Activated naive CD4-positive, alpha-beta T cell treated with Interleukin-2 at 50 U/mL for 16 hours (primary cell): ENCODE measurements around the gene UQCRC1.

Experiments
- DNase-seq: peaks from one replicate; pipeline ENCODE4 v3.0.0-alpha.2; 2020

UQCRC1 gene

DNA sequence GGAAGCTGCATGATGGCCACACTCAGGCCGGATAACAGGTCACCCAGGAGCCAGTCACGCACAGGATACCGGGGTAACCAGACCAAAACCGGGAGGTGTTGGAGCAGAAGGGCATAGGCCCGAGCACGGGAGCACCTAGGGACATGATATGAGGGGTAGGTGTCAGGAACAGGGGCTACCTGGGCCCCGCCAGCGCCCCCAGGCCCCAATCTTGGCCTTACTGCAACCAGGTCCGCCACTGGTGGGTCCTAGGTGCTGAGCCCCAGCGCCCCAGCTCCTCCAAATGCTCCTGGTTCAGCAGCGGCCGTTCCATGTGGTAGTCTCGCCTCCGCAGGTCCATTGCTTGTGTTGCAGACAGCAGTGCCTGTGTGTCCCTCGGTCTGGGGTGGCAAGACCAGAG is 23.8 kb upstream of the UQCRC1 start:
- no peak for DNase-seq

DNA sequence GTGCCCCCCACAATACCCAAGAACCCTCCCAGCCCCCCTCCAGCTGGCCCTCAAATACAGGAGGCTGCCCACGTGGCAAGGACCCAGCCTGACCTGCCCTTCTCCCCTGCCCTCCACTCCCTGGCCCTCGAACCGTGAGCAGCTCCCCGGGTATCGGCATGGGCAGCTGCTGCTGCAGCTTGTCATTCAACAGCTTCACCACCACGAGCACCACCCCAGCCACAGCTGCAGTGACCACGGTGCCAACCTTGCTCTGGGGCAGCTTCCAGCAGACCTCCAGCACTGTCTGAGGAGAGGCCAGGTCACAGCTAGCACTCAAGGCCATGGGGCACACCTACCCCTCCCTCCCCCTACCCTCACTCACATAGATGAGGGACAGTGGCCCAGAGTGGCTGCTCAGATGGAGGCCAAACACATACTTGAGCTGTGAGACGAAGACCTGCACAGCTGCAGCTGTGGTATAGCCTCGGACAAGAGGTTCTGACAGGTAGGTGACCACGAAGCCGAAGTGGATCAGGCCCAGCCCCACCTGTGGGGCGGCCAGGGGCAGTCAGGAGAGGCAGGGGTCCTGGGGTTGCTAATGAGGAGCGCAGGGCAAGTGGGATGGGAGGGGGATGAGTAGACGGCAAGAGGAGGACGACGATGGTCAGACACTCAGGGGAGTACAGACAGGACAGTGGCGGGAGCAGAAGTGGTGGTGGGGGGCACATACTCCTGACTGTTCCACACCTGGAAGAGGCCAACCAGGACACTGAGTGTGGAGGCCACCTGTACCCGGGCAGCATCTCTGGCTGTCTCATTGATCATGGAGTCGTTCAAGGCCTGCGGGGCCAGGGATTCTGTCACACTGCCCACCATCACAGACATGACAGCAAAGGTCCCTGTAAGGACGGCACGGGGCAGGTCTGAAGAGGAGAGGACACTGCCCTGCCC is 22.3 kb upstream of the UQCRC1 start:
- no peak for DNase-seq

DNA sequence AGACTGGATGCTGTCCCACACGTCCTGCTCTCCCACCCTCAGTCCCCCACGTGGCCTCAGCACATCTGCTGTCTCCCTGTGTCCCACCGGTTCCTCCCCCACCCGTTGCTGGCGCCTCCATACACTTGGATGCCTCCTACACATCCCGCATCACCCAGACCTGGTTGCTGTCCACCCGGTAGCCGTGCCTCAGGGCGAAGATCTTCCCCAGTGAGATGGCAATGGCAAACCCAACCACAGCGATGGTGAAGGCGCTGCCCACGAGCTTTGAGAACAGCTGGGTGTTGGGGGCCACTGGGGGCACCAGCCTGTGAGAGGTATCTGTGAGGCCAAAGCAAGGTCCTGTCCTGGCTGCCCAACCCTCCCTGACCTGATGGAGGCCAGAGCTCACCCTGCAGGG is 21.4 kb upstream of the UQCRC1 start:
- no peak for DNase-seq

DNA sequence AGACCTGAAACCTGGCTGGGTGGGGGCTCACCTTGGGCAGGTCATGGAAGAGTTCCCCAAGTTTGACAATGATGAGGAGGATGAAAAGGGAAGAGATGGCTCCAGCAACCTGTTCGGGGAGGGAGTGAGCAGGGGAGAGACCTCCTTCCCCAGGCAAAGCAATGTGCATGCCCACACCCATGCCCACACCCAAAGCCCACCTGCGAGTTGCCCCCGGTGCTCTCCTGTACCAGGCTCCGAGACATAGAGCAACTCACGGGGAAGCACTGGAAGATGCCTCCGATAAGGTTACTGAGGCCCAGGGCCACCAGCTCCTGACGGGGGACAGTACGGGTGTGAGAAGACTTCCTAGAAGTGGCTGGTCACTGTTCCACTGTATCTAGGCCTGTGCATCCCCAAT is 21.0 kb upstream of the UQCRC1 start:
- DNase-seq: no peak

DNA sequence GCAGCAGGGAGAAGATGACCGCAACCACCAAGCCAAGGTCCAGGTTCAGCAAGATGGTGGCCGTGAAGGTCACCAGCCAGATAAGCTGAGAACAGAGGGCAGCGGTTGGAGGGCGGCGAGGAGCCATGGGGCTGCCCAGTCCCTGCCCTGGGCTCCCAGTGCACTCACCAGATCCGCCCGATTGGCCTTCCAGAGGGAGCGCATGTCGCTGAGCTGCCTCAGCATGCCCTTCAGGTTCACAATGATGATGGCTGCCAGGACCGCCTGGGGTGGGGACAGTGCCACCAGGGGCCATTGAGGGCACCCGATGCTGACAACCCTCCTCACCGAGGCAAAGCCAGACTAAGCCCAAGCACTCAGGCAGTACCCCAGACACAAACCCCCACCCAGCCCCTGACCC is 20.4 kb upstream of the UQCRC1 start:
- DNase-seq: no peak

DNA sequence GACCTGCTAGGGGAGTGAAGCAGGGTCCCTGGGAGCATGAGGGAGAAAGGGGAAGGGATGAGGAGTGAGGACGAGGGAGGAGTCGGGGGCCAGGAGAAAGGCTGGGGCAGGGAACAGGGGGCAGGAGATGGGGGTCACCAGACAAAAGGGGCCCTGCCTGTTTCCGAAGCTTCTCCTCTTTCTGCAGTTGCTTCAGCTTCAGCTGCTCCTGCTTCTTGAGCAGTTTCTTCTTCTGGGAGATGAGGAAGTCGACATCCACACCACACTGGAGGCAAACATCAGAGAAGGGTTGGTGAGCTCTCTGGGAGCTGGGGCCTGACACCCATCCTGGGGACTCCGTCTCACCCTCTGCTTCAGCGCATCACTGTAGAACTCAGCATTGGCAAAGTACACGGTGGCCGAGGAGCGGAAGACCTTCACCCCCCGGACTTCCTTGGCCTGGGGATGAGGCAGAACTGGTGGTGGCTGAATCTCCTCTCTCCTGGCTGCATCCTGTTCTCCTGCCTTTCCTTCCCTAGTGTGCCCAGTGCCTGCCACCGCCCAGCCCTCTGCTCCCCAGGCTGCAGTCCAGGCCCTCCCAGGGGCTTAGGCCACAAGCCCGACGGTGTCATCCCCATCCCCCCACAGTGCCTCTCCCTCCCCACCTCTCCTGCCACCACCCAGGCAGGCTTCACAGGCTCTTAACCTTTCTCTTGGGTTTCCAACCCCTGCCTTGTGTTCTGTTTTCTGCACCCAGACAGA is 19.0 kb upstream of the UQCRC1 start:
- no peak for DNase-seq

DNA sequence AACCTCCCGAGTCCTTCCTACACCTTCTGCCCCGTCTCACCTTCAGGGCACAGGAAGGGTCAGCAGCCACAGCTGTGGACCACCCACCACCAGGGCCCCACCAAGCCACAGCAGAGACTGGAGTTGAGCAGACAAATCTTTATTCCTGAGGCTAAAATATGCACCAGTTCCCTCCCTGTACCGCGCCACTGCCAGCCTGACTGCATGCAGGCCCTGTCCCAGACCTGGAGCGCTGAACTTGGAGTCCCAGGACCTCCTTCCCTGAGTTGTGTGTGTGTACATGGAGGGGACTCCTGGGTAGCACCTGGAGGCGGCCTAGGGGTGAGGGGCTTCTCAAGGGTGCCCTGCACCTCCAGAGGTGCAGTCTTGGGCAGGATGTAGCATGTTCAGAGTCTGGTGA is 16.2 kb upstream of the UQCRC1 start:
- DNase-seq: no peak

DNA sequence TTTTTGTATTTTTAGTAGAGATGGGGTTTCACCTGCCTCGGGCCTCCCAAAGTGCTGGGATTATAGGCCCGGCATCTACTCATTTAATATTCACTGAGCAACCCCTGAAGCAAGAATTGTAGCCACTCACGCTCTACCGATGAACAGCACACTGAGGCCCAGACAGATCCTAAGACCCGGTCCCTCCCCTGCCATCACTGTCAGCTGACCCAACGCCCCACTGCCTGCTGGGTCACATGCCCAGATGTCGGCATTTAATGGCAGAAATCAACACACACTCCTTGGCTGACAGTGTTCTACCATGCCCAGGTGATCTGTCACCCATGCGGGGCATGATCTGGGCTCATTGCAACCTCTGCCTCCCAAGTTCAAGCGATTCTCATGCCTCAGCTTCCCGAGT is 15.3 kb upstream of the UQCRC1 start:
- DNase-seq: no peak

DNA sequence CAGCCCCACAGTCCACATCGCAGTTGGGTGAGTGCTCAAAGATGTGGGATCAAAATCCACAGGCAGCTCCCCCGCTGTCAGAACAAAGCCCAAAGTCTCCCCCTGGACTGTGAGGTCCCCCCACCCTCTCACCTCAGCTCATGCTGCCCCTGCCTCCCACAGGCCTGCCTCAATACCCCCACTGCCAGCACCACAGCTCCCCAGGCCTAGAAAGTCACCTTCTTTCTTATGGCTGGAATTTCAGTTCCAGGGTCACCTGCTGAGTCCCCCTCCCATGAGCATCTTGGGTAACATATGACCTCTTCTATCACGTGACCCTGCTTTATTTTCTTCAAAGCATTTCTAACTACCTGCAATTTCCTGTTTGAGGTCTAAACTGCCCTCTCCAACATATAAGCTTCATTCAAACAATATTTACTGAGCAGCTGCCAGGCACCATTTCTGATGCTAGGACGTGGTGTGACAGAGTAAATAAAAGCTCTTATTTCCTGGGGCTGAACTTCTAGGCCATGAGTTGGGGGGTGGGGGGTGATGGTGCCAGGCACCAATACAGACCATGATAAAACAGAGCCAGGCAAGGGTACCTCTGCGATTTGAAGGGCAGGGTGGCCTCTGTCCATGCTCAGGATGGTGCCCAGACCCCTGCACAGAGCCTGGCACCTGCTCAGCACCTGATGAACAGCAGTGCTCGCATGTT is 14.6 kb upstream of the UQCRC1 start:
- DNase-seq: no peak

DNA sequence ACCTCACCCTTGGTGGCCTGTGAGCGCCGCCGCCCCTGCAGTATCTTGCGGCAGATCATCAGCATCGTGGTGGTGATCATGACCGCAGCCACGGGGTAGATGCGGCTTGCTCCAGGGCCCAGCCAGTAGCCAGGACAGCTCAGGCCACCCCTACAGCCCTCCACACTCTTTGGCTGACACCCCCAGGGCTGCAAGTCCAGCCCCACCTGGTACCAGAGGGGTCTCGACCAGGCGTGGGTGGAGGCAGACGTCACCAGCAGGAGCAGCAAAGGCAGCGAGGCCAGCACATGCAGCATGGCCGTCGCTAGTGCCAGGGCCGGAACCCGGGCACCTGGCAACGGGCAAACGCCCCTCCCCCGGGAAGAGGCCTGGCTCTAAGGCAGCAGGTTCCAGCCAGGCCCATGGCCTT is 12.0 kb upstream of the UQCRC1 start, which contains the start of gene TMEM89:
TMEM89 (minus strand) TSS at position 309 of the 409 bp plus-strand sequence; CDS start at position 296, 13 bp downstream.
- no peak for DNase-seq

DNA sequence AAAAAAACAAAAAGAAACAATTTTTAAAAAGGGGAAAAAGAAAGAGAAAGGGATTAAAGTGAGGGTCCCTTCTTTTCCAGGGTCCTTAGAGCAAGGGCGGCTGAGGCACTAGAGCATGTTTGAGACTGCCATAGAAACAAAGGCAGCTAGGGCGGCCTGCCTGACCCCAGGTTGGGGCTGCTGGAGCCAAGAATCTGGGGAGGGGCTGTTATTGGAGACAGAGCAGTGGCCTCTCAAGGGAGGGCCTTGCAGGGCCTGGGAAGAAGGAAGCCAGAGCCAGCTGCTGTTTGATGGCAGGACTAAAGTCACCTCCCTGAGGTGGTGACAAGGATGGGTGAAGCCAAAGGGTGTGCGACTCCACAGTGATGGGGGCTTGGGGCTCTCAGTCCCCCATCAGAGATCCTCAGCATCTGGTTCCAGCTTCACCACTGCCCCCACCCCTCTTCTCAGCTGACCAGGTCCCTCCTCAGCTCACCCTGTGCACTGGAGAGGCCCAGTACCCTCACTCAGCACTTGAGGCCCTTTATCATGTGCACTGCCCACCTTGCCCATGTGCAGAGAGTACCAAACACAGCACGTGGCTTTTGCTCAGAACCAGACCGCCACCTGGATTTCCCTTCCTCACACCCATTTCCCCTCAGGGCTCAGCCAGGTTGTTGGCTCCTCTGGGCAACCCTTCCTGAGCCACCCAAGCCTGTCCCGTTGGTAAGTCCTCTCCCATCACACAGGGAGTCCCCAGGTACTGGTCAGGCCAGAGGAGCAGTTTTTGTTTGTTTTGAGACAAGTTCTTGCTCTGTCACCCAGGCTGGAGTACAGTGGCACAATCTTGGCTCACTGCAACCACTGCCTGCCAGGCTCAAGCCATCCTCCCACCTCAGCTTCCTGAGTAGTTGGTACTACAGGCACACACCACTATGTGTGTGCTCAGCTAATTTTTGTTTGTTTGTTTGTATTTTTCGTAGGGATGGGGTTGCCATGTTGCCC is 10.4 kb upstream of the UQCRC1 start:
- DNase-seq: no peak

DNA sequence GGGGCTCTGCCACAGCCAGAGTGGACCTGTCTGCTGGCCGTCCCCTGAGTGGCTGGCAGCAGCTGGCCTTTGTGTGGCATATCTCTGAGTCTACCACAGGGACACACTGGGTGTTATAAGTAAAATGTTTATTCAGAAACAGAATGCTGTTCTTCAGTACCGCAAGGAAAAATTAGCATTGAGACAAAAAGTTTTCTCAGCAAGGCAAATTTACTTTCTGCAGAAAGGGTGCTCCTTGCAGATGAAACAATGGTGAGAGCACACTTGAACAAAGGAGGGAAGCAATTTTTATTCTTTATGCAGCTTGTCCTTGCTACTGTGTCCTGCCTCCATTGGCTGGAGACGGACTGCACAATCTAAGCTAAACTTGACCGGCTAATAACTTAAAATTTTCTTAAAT is 8.1 kb upstream of the UQCRC1 start:
- DNase-seq: no peak

DNA sequence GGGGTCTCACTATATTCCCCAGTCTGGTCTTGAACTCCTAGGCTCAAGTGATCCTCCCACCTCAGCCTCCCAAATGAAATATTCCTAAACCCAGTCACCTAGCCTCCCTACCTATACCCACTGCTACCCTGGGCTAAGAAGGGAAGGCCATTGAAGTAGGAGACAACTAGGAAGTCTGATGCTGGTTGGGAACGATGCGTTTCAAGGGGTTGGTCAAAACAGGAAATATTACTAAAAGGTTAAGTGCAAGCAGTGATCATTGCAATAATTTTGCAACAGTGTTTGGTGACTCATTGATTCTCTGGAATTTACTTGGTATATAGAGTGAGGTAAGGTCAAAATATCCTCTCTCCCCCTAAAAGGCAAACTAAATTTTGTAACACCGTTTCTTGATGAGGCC is 4.6 kb upstream of the UQCRC1 start:
- no peak for DNase-seq

DNA sequence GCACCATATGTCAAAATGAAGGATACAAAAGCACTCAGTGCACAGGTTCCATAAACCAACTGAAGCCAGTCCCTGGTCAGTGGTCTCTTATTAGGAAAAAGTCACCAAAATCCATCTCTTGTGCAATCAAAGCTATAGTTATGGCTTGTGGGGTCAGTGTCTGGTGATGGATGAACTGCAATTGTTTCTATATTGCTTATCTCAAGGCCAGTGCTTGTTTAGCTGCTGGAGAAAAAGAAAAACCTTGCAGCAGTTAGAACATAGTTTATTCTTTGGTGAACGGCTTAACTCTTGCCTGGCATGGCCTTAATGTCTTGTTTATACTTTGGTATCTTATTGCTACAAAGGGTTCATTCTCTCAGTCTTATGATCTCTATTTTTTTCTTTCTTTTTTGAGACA is 2.9 kb upstream of the UQCRC1 start:
- no peak for DNase-seq

DNA sequence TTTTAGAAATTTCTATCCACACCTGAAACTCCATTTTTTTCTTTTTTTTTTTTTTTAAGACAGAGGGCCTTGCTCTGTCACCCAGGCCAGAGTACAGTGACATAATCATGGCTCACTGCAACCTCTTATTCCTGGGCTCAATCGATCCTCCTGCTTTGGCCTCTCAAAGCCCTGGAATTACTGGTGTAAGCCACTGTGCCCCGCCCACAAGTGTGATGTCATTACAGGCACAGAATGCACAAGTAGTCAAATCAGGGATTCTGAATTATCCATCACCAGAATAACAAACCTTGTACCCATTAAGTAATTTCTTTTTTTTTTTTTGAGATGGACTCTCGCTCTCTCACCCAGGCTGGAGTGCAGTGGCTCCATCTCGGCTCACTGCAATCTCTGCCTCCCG is 1.9 kb downstream of the UQCRC1 start:
- DNase-seq: peak; percentile 10

DNA sequence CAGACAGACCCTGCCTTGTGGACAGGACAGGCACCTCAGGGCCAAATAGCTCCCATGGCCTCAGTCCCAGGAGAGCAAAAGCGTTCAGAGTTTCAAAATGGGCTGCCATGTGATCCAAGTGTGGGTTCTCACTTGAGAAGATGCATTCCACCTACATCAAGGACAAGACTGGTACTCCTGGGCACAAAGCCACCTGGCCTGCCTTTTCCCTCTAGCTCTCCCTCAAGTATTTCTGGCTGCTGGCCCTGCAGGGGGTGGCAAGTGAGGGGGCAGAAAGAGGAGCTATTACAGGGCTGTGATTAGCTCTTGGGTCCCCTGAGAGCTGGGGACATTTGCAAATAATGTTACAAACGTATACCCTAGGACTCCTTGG is 7.8 kb downstream of the UQCRC1 start:
- DNase-seq: no peak

DNA sequence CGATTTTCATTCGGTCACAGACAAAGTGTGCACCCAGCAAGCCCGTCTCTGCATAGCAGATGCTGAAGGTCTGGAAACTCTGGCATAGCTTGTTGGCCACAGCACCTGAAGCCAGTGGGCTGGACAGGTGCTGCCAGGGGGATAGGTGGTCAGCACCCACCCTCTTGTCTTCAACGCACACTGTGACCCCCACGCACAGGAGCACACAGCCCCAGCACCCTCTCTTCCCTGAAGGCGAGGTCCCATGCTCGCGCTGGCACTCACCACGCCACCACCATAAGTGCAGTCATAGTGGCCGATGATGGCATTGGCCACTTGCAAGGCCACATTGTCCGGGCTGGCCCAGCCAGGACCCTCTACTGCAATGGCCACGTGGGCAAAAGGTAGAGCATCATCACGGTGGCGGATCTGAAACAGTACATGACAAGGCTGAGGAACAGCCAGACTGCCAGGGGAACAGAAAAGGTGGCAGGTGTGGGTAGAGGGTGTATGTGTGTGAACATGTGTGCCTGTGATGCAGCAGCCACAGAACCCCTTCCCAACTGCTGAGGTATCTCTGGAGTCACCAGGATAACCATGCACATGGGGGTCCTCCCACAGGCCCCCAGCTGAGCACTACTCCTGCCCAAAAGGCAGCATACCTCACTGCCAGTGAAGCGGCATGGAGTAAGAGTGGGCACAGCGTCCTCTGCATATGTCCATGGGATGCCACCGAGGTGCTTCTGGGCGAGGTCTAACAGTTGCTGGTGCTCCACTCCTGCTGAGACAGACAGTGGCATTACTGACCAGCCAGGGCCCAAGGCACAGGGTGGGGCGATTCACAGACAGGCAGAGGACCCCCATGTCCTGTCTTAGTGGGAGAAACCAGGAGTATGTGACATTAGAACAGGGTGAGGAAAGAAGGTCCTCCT is 8.5 kb downstream of the UQCRC1 start:
- DNase-seq: no peak

DNA sequence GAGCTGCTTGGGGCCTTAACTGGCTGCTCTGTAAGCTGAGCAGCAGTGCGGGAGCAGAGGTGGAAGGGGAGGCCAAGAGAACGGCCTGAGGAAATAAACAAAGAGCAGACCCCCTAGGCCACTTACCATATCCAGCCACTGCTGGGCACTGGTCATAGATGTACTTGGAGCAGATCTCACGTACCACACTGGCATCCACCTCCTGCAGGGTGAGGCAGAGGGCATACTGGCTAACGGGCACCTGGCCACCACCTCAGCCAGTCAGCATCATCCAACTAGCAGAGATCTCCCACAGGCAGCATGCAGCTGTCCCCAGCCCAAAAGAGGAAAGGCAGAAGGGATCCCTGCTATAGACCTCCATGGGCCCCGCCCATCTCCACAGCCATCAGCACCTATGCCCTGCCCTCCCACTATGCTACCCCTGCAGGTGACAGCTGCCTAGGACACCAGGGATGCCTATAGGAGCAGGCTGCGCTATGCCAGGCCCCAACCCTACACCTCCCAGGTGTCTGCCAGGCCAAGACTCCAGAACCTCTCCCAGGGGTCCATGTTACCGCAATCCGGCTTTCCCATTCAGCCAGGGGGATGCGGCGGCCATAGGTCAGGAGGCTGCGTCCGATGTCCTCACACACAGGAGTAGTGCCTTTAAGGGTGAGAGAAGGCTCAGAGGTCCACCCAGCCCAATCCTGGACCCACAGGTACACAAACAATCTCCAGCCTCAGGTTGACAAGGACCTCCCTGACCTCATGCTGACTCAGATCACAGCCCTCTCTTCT is 9.7 kb downstream of the UQCRC1 start:
- DNase-seq: no peak

DNA sequence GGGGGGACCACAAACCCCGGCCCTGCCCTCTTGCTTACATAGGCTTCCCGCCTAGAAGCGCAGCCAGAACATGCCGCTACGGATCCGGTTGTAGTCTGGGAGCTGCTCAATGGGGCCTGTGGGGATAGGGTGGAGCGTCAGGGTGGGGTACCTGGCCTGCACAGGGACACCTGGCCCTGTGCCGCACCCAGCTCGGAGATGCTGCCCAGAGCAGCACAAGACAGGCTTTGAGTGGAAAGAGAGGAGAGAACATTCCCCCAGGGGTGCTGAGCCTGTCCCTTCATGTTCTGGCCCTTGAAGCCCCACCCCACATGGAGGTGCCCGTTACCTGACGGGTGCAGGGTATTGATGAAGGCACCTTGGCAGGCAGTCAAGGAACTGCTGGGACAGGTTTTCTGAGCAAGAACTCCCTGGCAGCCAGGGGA is 10.4 kb downstream of the UQCRC1 start:
- no peak for DNase-seq

DNA sequence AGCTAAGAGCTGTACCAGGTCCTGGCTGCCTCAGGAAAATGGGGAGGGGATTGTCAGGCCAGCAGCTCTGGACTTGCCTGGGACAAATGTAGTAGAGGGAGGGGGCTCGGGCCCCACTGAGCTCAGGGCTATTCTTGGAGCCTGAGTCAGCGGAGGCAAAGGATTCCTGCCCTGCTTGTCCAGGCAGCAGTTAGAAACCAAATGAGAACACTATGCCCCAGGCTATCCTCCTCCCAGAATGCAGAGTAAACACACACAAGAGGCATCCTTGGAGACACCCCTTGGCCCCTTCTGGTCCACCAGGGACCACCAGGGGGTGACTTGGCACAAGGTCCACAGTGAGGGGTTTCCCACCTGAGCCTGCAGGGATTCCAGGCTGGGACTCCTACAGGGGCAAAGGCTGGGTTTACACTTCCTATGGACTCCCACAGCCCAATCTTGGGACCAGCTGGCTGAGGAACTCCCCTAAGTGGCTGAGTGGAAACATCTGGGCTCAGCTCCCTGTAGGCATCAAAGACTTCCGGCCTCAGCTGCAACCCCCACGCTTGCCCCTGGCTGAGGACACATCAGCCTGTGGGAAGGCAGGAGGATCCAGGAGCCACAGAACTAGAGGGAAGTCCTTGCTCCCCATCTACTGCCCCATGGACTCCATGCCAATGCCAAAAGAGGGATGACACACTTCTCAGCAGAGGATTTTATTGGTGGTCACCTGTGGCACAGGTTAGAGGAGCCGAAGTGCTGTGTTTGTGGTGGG is 10.9 kb downstream of the UQCRC1 start:
- no peak for DNase-seq
